ENCODE data around the gene CAPZA1.

DNA sequence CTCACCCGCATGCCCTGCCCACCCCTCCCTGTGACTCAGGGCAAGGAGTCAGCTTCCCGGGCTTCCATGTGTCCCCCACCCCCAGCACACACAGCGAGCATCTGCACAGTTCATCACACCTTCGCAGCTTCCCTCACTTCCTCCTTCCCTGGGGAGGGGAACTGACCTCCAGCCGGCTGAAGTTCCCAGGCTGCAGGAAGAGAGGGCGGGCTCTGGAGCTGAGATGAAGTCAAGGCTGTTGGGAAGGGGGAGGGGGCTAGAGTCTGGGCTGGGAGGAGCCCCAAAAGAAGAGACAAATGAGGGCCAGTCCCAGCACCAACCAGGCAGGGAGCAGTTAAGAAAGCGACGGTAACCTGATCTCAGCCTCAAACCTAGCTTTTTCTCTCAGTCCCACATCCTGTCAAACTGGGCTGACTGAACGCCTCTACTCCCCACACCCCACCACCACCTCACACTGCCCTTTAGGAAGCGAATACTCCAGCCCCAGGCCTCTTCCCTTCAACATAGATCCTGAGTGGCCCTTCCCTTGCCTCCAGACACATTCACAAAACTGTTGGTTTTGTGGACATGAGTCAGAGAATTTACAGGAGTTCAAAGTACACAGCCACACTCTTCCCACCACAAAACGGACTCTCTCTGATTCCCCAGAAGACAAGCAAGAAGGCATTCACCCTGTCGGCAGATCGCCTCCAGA lies 85.4 kb downstream of the CAPZA1 start:
- TF ChIP-seq EZH2phosphoT487 (IDR thresholded peaks at IDR 0.05; ENCODE audit: insufficient read depth, low read depth): no peak
- TF ChIP-seq EZH2 (IDR thresholded peaks at IDR 0.05; ENCODE audit: insufficient read depth, poor library complexity, severe bottlenecking): no peak

Measured in GM23248 (cell line).